Fibroblast of skin of back (primary cell): ENCODE measurements around the gene CHURC1.
"Not testable (repeated sequence)": the region's sequence is repeated elsewhere in the genome, so short reads cannot be mapped to it uniquely, and the experiment has no call there.

Experiments used
- DNase-seq: peaks from one replicate; pipeline ENCODE4 v3.0.0-alpha.2; 2013

Gene CHURC1

GRCh38 chr14:64910847-64911495 is 3.3 kb upstream of the CHURC1 start:
- DNase-seq, result peak; percentile 48

- DNase-seq, result peak; percentile 39
Measured at GRCh38 chr14:64912261-64912660, 2.0 kb upstream of the CHURC1 start.

- DNase-seq, result not testable (repeated sequence)
Measured at GRCh38 chr14:64913477-64913876, 778 bp upstream of the CHURC1 start.

- DNase-seq, result no peak
Measured at GRCh38 chr14:64915029-64915424, 772 bp downstream of the CHURC1 start.

DNA sequence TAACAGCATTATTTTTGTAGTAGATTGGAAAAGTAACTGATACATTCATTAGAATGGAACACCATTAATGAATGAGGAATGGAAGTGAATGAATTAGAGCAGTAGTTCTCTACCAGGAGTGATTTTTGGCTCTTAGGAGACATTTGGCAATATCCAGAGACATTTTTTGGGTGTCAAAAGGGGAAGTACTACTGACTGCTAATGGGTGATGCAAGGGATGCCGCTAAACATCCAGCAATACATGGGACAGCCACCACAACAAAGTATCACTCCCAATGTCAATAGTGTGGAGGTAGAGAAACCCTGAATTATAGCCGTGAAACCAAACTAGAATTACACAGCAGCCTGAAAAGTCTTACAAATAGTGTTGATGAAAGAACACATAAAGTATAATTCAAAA is 1.5 kb downstream of the CHURC1 start:
- no peak for DNase-seq

DNA sequence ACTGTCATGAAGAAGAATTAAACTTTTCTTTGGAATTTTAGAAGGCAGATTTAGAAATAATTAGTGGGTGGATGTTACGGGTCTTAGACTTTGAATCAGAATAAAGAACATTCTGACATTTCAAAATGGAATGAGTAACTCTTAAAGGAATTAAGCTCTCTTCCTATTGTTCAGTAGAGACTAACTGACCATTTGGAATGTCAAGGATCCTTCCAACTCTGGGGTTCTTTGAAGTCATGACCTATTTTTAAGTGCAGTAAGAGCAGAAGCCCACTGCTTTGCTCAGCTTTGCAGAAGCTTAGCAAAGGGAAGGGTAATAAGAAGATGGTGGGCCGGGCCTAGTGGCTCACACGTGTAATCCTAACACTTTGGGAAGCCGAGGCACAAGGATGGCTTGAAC is 4.0 kb downstream of the CHURC1 start:
- peak; percentile 26 for DNase-seq

DNA sequence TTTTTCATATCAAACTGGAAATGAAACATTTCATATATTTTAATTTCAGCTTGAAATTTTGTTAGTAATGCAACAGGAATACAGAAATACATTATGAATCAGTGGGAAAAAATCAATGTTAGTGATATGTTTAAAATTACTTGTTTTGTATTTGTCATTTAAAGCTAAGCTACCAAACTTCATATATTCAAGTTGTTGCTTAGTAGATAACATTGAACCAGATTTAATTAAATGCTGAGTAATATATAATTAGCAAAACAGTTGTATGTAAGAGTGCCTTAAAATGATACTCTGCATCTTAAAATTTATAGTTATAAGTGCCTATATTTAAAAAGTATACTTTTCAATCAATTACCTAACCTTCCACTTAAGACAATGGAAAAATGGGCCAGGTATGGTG is 5.0 kb downstream of the CHURC1 start:
- no peak for DNase-seq

- DNase-seq, result no peak
Measured at GRCh38 chr14:64919618-64920017, 5.4 kb downstream of the CHURC1 start.

GRCh38 chr14:64920465-64920864 is 6.2 kb downstream of the CHURC1 start:
- DNase-seq, result no peak

GRCh38 chr14:64923015-64923414 is 8.8 kb downstream of the CHURC1 start:
- no peak for DNase-seq

DNA sequence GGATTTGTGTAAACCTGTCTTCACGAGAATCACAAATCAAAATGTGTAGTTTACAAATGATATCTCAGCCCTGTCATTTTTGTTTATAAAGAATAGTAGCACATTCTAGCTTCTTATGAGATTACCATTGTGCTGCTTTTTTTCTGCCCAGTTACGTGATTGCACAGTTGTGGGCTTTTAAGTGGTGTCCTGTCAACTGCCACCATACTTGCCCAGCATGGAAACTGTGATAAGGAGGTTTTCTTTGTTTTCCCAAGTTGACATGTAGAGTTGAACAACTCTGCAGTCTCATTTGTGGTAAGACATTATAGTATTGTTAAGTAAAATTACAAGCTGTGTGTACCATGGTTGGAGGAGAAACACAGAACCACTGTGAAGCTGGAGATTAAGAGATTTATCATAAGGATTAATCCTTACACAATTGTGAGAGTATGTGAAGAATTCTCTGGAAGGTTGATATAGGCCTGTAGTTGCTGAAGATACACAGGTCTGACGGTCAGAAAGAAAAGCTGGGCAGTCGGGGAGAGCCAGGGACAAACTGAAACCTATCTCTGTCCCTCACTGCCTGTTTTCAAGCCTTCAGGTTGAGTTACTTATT is 12.2 kb downstream of the CHURC1 start:
- DNase-seq, result no peak

DNA sequence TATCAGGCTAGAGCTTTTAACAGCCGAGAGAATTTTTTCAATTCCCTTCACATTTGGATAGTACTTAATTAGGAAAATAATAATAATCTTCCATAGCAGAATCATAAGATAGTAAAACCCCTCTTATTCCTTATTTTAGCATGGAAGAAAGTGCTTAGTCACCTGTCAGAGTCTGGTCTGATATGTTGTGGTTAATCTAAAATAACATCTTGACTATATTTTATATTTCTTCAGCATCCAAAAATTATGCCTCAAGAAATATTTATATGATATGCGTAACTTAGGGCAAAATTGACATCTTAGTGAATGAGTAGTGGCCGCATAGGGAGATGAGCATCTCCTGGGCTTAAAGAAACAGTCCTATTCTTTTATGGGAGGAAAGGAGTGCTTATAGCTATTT is 12.8 kb downstream of the CHURC1 start:
- DNase-seq, result no peak

GRCh38 chr14:64928239-64929013 is 14.2 kb downstream of the CHURC1 start:
- DNase-seq, result no peak

- DNase-seq, result no peak
Measured at GRCh38 chr14:64929014-64929359, 14.7 kb downstream of the CHURC1 start.

DNA sequence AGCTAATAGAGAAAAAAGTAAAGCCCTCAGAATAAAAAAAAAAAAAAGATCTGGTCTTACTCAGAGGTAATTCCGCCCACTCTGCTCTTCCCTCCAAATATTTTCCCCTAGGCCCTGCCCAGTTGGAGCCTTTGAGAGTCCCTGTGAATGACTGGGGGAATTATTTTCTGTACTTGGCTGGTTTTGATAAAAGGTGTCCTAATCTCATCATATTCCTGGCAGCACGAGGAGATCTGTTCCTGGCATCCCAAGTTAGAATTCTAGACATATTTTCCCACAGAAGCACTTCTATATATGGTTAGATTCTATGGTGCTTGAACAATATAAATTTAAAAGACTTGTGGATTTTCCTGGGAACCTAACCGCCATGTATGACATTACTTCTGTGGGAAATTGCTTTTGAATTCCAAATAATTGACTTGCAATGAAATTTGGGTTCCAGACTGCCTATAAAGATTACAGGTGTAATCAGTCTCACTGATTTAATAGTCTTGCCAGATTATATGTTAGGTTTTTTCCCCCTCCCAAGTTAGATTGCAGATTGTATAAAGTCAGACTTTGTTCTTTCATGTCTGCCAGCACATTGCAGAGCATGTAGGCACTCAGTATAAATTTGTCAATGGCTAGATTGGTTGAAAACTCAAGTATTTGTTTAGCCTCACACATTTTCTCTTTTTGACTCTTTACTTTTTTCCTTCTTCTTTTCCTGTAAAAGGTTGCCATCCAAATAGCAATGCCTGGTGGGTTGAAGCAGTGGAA is 16.0 kb downstream of the CHURC1 start:
- DNase-seq, result peak; percentile 83

DNA sequence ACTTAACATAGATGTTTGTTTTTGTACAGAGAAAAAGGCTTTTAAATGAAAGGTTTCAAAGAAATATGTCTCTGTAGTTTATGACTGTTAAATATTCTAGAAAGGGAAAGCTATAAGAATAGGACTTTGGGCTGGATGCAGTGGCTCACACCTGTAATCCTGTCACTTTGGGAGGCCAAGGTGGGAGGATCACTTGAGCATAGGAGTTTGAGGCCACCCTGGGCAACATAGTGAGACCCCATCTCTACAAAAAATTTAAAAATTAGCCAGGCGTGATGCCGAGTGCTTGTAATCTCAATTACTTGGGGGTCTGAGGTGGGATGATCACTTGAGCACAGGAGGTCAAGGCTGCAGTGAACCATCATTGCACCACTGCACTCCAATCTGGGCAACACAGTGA is 16.9 kb downstream of the CHURC1 start:
- no peak for DNase-seq

GRCh38 chr14:64932231-64932630 is 18.0 kb downstream of the CHURC1 start:
- DNase-seq, result no peak

GRCh38 chr14:64934338-64934929 is 20.2 kb downstream of the CHURC1 start:
- no peak for DNase-seq

DNA sequence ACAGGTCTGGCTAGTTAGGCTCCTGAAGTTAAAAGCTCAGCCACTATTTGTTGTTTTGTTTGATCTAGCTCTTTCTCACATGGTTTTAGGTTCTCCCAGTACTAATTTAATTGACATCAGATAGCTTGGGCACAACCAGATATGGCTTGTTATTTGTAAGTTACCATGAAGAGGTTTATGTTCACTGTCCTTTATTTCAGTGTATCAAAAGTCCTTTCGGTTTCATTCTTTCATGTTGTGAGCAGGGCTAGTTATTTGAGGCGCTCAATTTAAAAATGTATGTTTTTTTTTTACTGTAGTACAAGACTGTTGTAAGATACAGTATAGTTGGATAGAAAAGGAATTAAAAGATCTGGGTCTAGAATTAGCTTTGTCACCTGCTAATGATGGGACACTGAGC is 21.3 kb downstream of the CHURC1 start:
- no peak for DNase-seq

DNA sequence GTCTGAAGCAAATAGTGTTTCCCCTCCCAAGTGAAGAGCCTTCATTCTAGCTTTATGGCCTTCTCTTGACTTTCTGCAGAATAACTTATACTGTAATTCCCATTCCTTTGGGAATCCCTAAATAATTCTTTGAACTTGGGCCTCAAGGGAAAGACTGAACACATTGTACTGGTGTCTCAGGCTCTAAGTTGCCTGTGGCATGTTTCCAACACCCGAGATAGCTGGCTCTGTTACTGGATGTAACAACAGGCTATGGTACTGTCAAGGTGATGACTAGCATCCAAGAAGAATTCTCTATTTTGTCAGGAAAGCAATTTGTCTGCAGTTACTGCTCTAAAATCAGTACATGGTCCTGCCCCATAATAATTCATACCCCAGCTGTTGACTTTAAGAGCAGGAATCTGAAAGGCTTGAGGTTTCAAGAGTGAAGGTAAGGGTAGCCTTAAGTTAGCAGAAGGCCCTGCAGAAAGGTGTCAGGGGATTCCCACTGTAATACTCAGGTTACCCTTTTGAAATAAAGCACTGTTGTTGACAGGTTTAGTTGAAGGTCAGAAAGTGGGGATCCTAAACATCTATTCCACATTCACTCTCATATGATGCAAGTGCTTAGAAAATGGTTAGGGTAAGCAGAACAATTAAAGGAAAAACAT is 23.0 kb downstream of the CHURC1 start:
- no peak for DNase-seq

DNA sequence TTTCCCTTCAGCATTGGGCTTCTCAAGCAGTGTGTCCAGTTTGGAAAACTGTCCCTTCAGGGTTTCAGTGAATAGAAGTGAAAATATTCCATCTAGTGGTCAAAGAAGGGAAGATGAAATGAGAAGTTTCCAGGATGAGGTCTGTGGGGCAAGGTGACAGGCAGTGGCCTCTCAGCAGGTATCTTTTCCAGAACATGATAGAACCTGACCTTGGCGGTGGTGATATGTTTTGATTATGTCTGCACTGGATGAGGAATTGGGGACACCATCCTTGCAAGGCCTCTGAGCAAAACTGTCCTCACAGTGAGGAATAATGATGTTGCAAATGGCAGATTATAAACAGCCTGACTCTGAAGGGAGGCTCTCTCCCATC is 23.6 kb downstream of the CHURC1 start:
- peak; percentile 24 for DNase-seq
